ENCODE measurements around the gene ATP2A3.

ATP2A3 gene

DNA sequence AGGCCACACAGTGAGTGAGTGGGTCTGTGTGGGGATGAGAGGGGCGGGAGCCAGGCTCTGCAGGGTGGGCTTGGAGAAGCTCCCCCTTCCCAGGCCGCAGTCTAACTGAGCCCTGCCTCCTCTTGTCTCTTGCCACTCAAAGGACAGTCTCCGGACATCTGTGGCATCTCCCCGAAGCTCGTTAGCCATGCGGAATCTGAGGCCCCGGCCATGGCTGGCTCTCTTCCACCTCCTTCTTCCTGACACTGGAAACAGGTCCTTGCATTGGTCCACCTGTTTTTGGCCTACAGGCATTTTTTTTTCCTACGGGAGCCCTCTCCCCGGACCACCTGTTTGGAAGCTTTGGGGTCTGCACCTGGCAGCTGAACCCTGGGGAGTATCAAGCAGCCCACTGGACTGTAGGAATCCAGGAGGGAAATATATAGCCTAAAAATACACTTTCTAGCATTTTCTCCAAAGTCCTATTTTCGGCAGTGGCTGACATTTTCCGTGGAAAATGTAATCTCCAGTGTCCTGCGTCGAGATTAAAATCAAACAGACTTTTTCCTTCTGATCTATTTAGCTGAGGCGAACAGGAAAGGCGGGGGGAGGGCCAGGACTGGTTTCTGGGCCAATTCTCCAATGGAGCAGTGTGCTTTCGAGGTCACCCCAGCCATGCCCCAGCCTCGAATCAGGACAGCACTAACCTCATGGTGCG is 9.1 kb downstream of the ATP2A3 start:
- TF ChIP-seq, protein P1, sequence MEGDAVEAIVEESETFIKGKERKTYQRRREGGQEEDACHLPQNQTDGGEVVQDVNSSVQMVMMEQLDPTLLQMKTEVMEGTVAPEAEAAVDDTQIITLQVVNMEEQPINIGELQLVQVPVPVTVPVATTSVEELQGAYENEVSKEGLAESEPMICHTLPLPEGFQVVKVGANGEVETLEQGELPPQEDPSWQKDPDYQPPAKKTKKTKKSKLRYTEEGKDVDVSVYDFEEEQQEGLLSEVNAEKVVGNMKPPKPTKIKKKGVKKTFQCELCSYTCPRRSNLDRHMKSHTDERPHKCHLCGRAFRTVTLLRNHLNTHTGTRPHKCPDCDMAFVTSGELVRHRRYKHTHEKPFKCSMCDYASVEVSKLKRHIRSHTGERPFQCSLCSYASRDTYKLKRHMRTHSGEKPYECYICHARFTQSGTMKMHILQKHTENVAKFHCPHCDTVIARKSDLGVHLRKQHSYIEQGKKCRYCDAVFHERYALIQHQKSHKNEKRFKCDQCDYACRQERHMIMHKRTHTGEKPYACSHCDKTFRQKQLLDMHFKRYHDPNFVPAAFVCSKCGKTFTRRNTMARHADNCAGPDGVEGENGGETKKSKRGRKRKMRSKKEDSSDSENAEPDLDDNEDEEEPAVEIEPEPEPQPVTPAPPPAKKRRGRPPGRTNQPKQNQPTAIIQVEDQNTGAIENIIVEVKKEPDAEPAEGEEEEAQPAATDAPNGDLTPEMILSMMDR (IDR thresholded peaks at IDR 0.05; ENCODE audit: low read length, missing control alignments) = no peak
- no peak for DNase-seq (ENCODE audit: low read depth)
- no peak overlapping the region for H3K4me3 ChIP-seq (replicated peaks; ENCODE audit: low read depth, low read length)

DNA sequence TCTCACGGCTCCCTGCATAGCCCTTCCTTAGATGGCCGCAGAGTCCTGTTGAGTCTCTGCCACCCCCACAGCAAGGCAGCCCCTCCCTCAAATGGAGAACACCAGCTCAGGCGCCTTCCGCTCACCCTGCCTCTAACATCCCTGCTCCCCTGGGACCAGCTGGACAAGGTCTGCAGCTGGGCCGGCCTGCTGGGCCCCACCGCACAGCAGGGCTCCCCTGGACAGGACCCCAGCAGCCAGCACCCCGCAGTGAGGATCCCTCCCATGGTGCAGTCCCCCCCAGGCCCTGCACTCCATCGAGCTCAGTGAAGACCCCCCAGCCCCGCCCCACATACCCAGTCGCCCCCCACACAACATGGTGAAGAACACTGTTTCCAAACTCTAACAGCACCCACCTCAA is 10.2 kb downstream of the ATP2A3 start:
- H3K4me3 ChIP-seq (replicated peaks; ENCODE audit: low read depth, low read length) = no peak overlapping the region
- TF ChIP-seq, protein P1 (IDR thresholded peaks at IDR 0.05; ENCODE audit: low read length, missing control alignments) = no peak

DNA sequence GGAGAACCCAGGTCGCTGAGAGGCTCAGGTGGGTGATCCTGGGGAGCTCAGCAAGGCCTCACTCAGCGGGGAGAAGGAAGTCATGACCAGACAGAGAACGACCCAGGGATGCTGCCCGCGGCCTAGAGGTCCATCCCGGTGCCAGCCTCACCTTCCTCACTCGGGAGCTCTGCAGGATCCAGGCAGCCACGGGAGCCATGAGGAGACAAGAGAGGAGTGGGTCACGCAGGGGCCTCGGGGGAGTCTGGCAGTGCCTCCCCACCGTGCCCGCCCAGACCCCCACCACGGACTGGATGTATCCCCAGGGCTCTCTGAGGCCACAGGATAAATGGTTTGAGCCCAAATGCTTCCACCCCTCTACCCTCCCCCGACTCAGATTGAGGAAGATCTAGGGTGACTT is 10.7 kb downstream of the ATP2A3 start:
- no peak for DNase-seq (ENCODE audit: low read depth)
- TF ChIP-seq, protein P1 (IDR thresholded peaks at IDR 0.05; ENCODE audit: low read length, missing control alignments) = no peak

More for the DNA sequence above, 10.2 kb downstream of the ATP2A3 start:
- no peak for DNase-seq (ENCODE audit: low read depth)

DNA sequence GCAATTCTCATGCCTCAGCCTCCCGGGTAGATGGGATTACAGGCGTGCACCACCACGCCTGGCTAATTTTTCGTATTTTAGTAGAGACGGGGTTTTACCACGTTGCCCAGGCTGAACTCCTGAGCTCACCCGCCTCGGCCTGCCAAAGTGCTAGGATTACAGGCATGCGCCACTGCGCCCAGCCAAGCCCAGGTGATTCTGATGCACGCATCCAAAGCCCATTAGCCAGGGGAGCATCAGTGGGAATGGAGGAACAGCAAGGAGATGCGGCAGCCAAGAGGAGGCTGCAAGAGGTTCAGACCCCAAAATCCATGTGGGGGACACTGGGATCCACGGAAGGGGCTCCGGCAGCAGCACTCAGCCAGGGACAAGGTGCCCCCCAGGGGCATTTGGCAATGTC is 12.1 kb downstream of the ATP2A3 start:
- H3K4me3 ChIP-seq (replicated peaks; ENCODE audit: low read depth, low read length) = no peak overlapping the region
- TF ChIP-seq, protein P1 (IDR thresholded peaks at IDR 0.05; ENCODE audit: low read length, missing control alignments) = no peak
- no peak for DNase-seq (ENCODE audit: low read depth)

More for the DNA sequence above, 10.7 kb downstream of the ATP2A3 start:
- no peak overlapping the region for H3K4me3 ChIP-seq (replicated peaks; ENCODE audit: low read depth, low read length)

DNA sequence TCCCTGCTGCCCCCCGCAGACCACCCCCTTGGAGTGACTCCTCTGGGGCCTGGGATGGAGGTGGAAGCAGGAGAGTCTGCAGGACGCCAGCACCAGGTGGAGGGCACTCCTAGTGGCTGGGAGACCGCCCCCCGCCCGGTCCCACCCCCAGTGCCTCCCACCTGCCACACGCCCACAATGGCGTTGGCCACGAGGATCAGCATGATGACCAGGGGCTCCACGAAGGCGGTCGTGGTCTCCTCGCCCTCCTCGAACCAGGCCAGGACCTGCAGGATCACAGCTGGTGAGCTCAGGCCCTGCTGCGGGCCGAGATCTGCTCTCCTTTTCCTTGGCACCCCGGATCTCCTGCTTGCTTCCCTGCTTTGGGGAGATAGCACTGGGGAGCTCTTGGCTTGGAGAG is 12.8 kb downstream of the ATP2A3 start:
- DNase-seq (ENCODE audit: low read depth) = no peak
- TF ChIP-seq, protein P1 (IDR thresholded peaks at IDR 0.05; ENCODE audit: low read length, missing control alignments) = no peak
- H3K4me3 ChIP-seq (replicated peaks; ENCODE audit: low read depth, low read length) = no peak overlapping the region

DNA sequence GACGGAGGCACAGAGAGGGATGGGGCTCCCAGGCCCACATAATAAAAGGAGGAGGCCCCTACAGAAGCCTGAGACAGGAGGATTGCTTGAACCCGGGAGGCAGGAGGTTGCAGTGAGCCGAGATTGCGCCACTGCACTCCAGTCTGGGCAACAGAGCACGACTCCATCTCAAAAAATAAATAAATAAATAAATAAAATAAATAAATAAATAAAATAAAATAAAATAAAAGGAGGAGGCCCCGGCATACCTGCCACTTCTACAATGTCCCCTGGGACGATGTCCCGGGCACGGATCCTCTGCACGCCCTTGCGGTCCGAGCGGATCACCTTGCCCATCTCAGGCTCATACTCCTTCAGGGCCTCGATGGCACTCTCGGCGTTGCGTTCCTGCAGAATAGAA is 13.2 kb downstream of the ATP2A3 start:
- H3K4me3 ChIP-seq (replicated peaks; ENCODE audit: low read depth, low read length) = no peak overlapping the region
- DNase-seq (ENCODE audit: low read depth) = no peak
- TF ChIP-seq, protein P1 (IDR thresholded peaks at IDR 0.05; ENCODE audit: low read length, missing control alignments) = no peak

DNA sequence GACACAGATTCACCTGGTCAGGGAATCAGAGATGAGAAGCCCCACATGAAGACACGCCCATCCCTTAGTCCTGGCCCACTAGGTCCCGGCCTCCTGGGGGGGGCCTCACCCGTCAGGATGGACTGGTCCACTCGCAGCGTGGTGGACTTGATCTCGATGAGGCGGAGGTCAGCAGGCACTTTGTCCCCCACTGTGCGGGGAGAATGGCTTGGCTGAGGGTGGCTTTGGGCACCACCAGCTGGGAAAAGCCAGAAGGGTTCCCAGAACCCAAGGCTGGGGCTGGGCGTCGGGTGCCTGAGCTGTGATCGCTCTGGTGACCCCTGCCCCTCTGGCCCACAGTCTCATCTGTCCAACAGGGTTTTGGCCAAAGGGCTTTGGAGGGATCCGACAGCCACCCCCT is 13.7 kb downstream of the ATP2A3 start:
- no peak overlapping the region for H3K4me3 ChIP-seq (replicated peaks; ENCODE audit: low read depth, low read length)
- TF ChIP-seq, protein P1 (IDR thresholded peaks at IDR 0.05; ENCODE audit: low read length, missing control alignments) = no peak
- no peak for DNase-seq (ENCODE audit: low read depth)
